WTC11 (cell line): ENCODE measurements around the gene CARD11. TPM values are rescaled to one million over a fixed set of nuclear protein-coding genes. Genes with fewer than 3 reads are reported as not detected.

Experiments
- ATAC-seq: fragments of 200-7000 bp; cut with Tn5 transposase; 2 replicates; pipeline ENCODE4 v1.10.0; 2021; ENCODE audit warnings: mild to moderate bottlenecking, moderate library complexity
- CTCF ChIA-PET: fragments of 300-600 bp; sonication (Branson Sonifier 250); formaldehyde crosslinking; loops from one replicate; lab custom pipeline; 2021; ENCODE audit warnings: antibody characterized with exemption; lab: Charles Lee
- POLR2A ChIA-PET: fragments of 350-600 bp; sonication (Branson Sonifier 250); formaldehyde crosslinking; loops from one replicate; lab custom pipeline; 2021; ENCODE audit warnings: antibody characterized with exemption; lab: Charles Lee
- DNase-seq: peaks from one replicate; pipeline ENCODE4 v3.0.0; 2021; ENCODE audit warnings: low spot score
- H3K27ac Mint-ChIP-seq: 2 replicates; pipeline ENCODE4 v1.8.0; 2021; ENCODE audit warnings: mixed read lengths
- H3K27me3 Mint-ChIP-seq: 2 replicates; pipeline ENCODE4 v1.8.0; 2021; ENCODE audit warnings: low read depth, mild to moderate bottlenecking, moderate library complexity, mixed read lengths
- H3K36me3 Mint-ChIP-seq: 2 replicates; pipeline ENCODE4 v1.8.0; 2021; ENCODE audit warnings: mixed read lengths
- H3K4me1 Mint-ChIP-seq: 2 replicates; pipeline ENCODE4 v1.8.0; 2022; ENCODE audit warnings: mixed read lengths
- H3K4me3 Mint-ChIP-seq: 2 replicates; pipeline ENCODE4 v1.8.0; 2021; ENCODE audit warnings: mild to moderate bottlenecking, moderate library complexity, mixed read lengths
- H3K9me3 Mint-ChIP-seq: 2 replicates; pipeline ENCODE4 v1.8.0; 2021; ENCODE audit warnings: mixed read lengths
- CREB1 ChIP-seq: sonication (generic); formaldehyde crosslinking; IDR thresholded peaks from 2 replicates; pipeline ENCODE4 v1.8.0; 2023; ENCODE audit warnings: mild to moderate bottlenecking, missing genetic modification reagents
- CREM ChIP-seq: sonication (generic); formaldehyde crosslinking; IDR thresholded peaks from 2 replicates; pipeline ENCODE4 v1.8.1; 2022; ENCODE audit warnings: mild to moderate bottlenecking, missing genetic modification reagents, moderate library complexity
- EMX1 ChIP-seq: fragments of 250-450 bp; sonication (Bioruptor Pico); IDR thresholded peaks from 2 replicates; pipeline ENCODE4 v1.8.0; 2021; ENCODE audit warnings: mild to moderate bottlenecking
- ESRRA ChIP-seq: sonication (generic); formaldehyde crosslinking; IDR thresholded peaks from 2 replicates; pipeline ENCODE4 v1.8.1; 2022; ENCODE audit warnings: mild to moderate bottlenecking, missing genetic modification reagents, borderline replicate concordance
- HMGXB4 ChIP-seq: sonication (generic); formaldehyde crosslinking; IDR thresholded peaks from 2 replicates; pipeline ENCODE4 v1.8.1; 2023; ENCODE audit warnings: mild to moderate bottlenecking, moderate library complexity, missing genetic modification reagents
- MAX ChIP-seq: sonication (generic); formaldehyde crosslinking; IDR thresholded peaks from 2 replicates; pipeline ENCODE4 v1.8.0; 2022; ENCODE audit warnings: mild to moderate bottlenecking, missing genetic modification reagents
- MXD4 ChIP-seq: fragments of 250-450 bp; sonication (Bioruptor Pico); IDR thresholded peaks from 2 replicates; pipeline ENCODE4 v1.8.0; 2021; ENCODE audit warnings: mild to moderate bottlenecking, moderate library complexity, borderline replicate concordance
- USF1 ChIP-seq: sonication (generic); formaldehyde crosslinking; IDR thresholded peaks from 2 replicates; pipeline ENCODE4 v1.8.0; 2022; ENCODE audit warnings: mild to moderate bottlenecking, missing genetic modification reagents
- ZMAT4 ChIP-seq: fragments of 250-450 bp; sonication (Bioruptor Pico); IDR thresholded peaks from 2 replicates; pipeline ENCODE4 v1.9.0; 2021; ENCODE audit warnings: mild to moderate bottlenecking
- ZNF317 ChIP-seq: sonication (generic); formaldehyde crosslinking; IDR thresholded peaks from 2 replicates; pipeline ENCODE4 v1.8.1; 2023; ENCODE audit warnings: low read depth, mild to moderate bottlenecking, moderate library complexity, missing genetic modification reagents, borderline replicate concordance
- ZNF425 ChIP-seq: fragments of 250-450 bp; sonication (Bioruptor Pico); conservative IDR thresholded peaks from 2 replicates; pipeline ENCODE4 v1.9.0; 2021; ENCODE audit warnings: mild to moderate bottlenecking
- ZSCAN18 ChIP-seq: fragments of 250-450 bp; sonication (Bioruptor Pico); IDR thresholded peaks from 2 replicates; pipeline ENCODE4 v2.1.2; 2022; ENCODE audit warnings: mild to moderate bottlenecking, moderate library complexity
- total RNA-seq: library from RNA; stranded (reverse); gene quantifications from 3 replicates; pipeline ENCODE4 v1.2.3, GENCODE V29; 2021
- TF ChIP-seq, protein P1 (sequence below): sonication (generic); formaldehyde crosslinking; IDR thresholded peaks from 2 replicates; pipeline ENCODE4 v1.8.1; 2022; ENCODE audit warnings: mild to moderate bottlenecking, moderate library complexity, missing genetic modification reagents
- TF ChIP-seq, protein P2 (sequence below): sonication (generic); formaldehyde crosslinking; conservative IDR thresholded peaks from 2 replicates; pipeline ENCODE4 v1.8.1; 2022; ENCODE audit warnings: mild to moderate bottlenecking, missing genetic modification reagents
- TF ChIP-seq, protein P3 (sequence below): sonication (generic); formaldehyde crosslinking; IDR thresholded peaks from 2 replicates; pipeline ENCODE4 v1.8.1; 2022; ENCODE audit warnings: low read depth, missing genetic modification reagents, borderline replicate concordance

CARD11 gene
- total RNA-seq, 1 experiment from 2014 or later: 40.8 TPM

DNA sequence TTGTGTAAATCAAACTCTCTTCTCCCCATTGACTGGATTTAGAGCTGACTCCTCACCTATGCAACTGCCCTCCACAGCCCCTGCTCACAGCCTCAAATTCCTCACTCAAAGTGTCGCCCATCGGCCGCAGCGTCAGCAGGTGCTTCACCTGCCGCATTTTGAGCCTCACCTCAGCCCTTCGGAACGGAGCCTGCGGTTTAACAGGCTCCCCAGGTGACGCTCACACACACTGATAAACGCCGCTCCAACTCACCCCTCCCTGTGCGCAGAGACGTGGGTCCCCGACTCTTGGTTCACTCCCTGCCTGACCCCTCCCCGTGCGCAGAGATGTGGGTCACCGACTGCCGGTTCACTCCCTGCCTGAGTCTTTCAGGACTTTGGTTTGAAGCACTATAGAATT, 57.1 kb downstream of the CARD11 start (continued):
- no peak for TF ChIP-seq ZSCAN18 (CRISPR knock-in tag)
- TF ChIP-seq, protein P1, sequence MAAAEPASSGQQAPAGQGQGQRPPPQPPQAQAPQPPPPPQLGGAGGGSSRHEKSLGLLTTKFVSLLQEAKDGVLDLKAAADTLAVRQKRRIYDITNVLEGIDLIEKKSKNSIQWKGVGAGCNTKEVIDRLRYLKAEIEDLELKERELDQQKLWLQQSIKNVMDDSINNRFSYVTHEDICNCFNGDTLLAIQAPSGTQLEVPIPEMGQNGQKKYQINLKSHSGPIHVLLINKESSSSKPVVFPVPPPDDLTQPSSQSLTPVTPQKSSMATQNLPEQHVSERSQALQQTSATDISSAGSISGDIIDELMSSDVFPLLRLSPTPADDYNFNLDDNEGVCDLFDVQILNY (CRISPR knock-in tag): no peak
- TF ChIP-seq ZMAT4: no peak

- Mint-ChIP-seq H3K27ac (no peak overlapping the region), H3K4me1 (no peaks in the 10 kb centered on the region), H3K4me3 (no peak overlapping the region), H3K27me3 (no peaks in the 10 kb centered on the region), H3K9me3 (peaks cover 19% of the 10 kb centered on the region), H3K36me3 (peaks cover 14% of the 10 kb centered on the region; the same call in 1 of the 2 replicates)
- no peak for ATAC-seq
- ChIA-PET CTCF (no interaction called here), POLR2A (no interaction called here)
- TF ChIP-seq ESRRA (no peak), MAX (CRISPR knock-in tag) (no peak), MXD4 (CRISPR knock-in tag) (no peak), HMGXB4 (CRISPR knock-in tag) (no peak), USF1 (no peak), EMX1 (no peak)
- TF ChIP-seq, protein P2, sequence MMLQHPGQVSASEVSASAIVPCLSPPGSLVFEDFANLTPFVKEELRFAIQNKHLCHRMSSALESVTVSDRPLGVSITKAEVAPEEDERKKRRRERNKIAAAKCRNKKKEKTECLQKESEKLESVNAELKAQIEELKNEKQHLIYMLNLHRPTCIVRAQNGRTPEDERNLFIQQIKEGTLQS (CRISPR knock-in tag): no peak
- DNase-seq: no peak
Measured at GRCh38 chr7:2985866-2986265, 57.8 kb downstream of the CARD11 start.

DNA sequence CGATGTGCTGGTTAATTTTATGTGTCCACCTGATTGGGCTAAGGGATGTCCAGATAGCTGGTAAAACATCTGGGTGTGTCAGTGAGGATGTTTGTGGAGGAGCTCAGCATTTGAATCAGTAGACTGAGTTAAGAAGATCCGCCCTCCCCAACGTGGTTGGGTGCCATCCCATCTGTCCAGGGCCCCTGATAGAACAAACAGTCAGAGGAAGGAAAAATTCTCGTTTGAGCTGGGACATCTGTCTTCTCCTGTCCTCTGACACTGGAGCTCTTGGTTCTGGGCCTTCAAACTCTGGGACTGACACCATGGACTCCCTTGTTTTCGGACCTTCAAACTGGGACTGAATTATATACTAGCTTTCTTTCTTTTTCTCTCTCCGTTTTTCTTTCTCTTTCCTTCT, 59.6 kb downstream of the CARD11 start:
- H3K36me3 Mint-ChIP-seq: peaks cover 7% of the 10 kb centered on the region; the same call in 1 of the 2 replicates
- DNase-seq (no peak), ATAC-seq (no peak)
- peaks cover 14% of the 10 kb centered on the region for H3K4me1 Mint-ChIP-seq
- CTCF ChIA-PET: interaction anchor here (0.6 to 1.3 kb wide), 2 partner anchors 62 to 247 kb away, joined by 4 to 5 read pairs; no protein-coding TSS in a partner anchor
- H3K4me3 Mint-ChIP-seq: no peak overlapping the region
- no peak overlapping the region; the same call in 1 of the 2 replicates for H3K27ac Mint-ChIP-seq
- TF ChIP-seq CREM (CRISPR knock-in tag) (no peak), MXD4 (CRISPR knock-in tag) (no peak), CREB1 (CRISPR knock-in tag) (no peak), ZNF317 (CRISPR knock-in tag) (no peak), ZSCAN18 (CRISPR knock-in tag) (no peak), ZNF425 (CRISPR knock-in tag) (no peak), MAX (CRISPR knock-in tag) (no peak)
- TF ChIP-seq, protein P3, sequence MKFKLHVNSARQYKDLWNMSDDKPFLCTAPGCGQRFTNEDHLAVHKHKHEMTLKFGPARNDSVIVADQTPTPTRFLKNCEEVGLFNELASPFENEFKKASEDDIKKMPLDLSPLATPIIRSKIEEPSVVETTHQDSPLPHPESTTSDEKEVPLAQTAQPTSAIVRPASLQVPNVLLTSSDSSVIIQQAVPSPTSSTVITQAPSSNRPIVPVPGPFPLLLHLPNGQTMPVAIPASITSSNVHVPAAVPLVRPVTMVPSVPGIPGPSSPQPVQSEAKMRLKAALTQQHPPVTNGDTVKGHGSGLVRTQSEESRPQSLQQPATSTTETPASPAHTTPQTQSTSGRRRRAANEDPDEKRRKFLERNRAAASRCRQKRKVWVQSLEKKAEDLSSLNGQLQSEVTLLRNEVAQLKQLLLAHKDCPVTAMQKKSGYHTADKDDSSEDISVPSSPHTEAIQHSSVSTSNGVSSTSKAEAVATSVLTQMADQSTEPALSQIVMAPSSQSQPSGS (CRISPR knock-in tag): no peak
- POLR2A ChIA-PET: no interaction called here
- H3K27me3 Mint-ChIP-seq: no peaks in the 10 kb centered on the region
- H3K9me3 Mint-ChIP-seq: peaks cover 11% of the 10 kb centered on the region
